K562 (cell line): ENCODE data around the gene TCF12. TPM values are rescaled to one million over a fixed set of nuclear protein-coding genes. Genes with fewer than 3 reads are reported as not detected.

ENCODE experiments used
- ATF1 ChIP-seq, 2 experiments: fragments of 450-650 bp in 1 of 2; IDR thresholded peaks; 2 replicates each; pipeline ENCODE4 v1.6.1; 2016; ENCODE audit warnings: missing compliant biosample characterization in 1 of 2, missing genetic modification characterization in 1 of 2
- CBFA2T2 ChIP-seq: fragments of 450-650 bp; conservative IDR thresholded peaks from 2 replicates; pipeline ENCODE4 v1.6.1; 2017; ENCODE audit warnings: mild to moderate bottlenecking
- CEBPB ChIP-seq: fragments of 450-650 bp; IDR thresholded peaks from 2 replicates; pipeline ENCODE4 v1.6.1; 2016; ENCODE audit warnings: missing genetic modification characterization, missing compliant biosample characterization
- DIDO1 ChIP-seq: fragments of 450-650 bp; IDR thresholded peaks from 2 replicates; pipeline ENCODE4 v1.6.1; 2016; ENCODE audit warnings: low read depth, missing biosample characterization, missing genetic modification characterization
- DPF2 ChIP-seq: fragments of 450-650 bp; IDR thresholded peaks from 2 replicates; pipeline ENCODE4 v1.6.1; 2016
- HDAC8 ChIP-seq: fragments of 450-650 bp; IDR thresholded peaks from 2 replicates; pipeline ENCODE4 v1.6.1; 2016; ENCODE audit warnings: mild to moderate bottlenecking, missing genetic modification characterization, moderate library complexity, missing compliant biosample characterization
- NCOA1 ChIP-seq: fragments of 450-650 bp; IDR thresholded peaks from 2 replicates; pipeline ENCODE4 v1.6.1; 2016; ENCODE audit warnings: low read depth
- PHF20 ChIP-seq: fragments of 450-650 bp; IDR thresholded peaks from 2 replicates; pipeline ENCODE4 v1.6.1; 2018; ENCODE audit not compliant: partially characterized antibody
- POLR2G ChIP-seq: fragments of 200-400 bp; formaldehyde crosslinking; IDR thresholded peaks from 2 replicates; pipeline ENCODE4 v1.6.1; 2017; ENCODE audit warnings: low read depth, mild to moderate bottlenecking, antibody characterized with exemption, low read length, moderate library complexity
- POLR2H ChIP-seq: IDR thresholded peaks from 2 replicates; pipeline ENCODE4 v1.6.1; 2016; ENCODE audit warnings: missing genetic modification characterization, low read depth, mild to moderate bottlenecking, control low read depth, missing compliant biosample characterization, moderate library complexity
- RCOR1 ChIP-seq, 2 experiments: IDR thresholded peaks; 2 replicates each; pipeline ENCODE4 v1.6.1; 2012; ENCODE audit warnings: low read depth in 2 of 2, low read length in 2 of 2, borderline replicate concordance in 1 of 2, improper control_type of control experiment in 1 of 2
- SMAD4 ChIP-seq: fragments of 250-450 bp; sonication (Bioruptor Pico); conservative IDR thresholded peaks from 2 replicates; pipeline ENCODE4 v1.8.0; 2021; ENCODE audit warnings: inconsistent platforms, mild to moderate bottlenecking, moderate library complexity
- TAF7 ChIP-seq: fragments of 450-650 bp; IDR thresholded peaks from 2 replicates; pipeline ENCODE4 v1.6.1; 2016; ENCODE audit warnings: missing genetic modification characterization, missing compliant biosample characterization
- XRCC5 ChIP-seq: fragments of 200-400 bp; formaldehyde crosslinking; IDR thresholded peaks from 2 replicates; pipeline ENCODE4 v1.6.1; 2017; ENCODE audit warnings: low read depth, mild to moderate bottlenecking, low read length
- ZNF175 ChIP-seq: fragments of 200-800 bp; sonication (Bioruptor generic); IDR thresholded peaks from 2 replicates; pipeline ENCODE4 v1.6.1; 2016; ENCODE audit warnings: low read depth, mild to moderate bottlenecking, missing genetic modification characterization, missing compliant biosample characterization
- ZNF592 ChIP-seq: fragments of 450-650 bp; IDR thresholded peaks from 2 replicates; pipeline ENCODE4 v1.6.1; 2017; ENCODE audit warnings: antibody characterized with exemption, mild to moderate bottlenecking
- polyA plus RNA-seq, 8 experiments: library from polyadenylated mRNA; depleted of rRNA in 4 of 8; stranded (reverse) in 5 of 8; unstranded in 3 of 8; fragments of >200 nt; fragmentation: Nextera tagmentation in 2 of 8; fragmentation: Illumina TruSeq in 1 of 8; extraction: Ambion mirVana in 2 of 8; extraction: Trizol in 1 of 8; gene quantifications; 2 replicates each; pipeline versions ENCODE4 v1.2.1 to v1.2.3, GENCODE V29; 2011 to 2014; ENCODE audit warnings: inconsistent platforms in 1 of 8, missing spikeins in 1 of 8
- total RNA-seq, 7 experiments: library from RNA; depleted of rRNA in 6 of 7; stranded (reverse); fragments of >200 nt in 6 of 7; fragmentation: Illumina TruSeq in 2 of 7; extraction: Trizol in 2 of 7; gene quantifications; 2 replicates each; pipeline versions ENCODE4 v1.2.1 to v1.2.3, GENCODE V29; 2011 to 2021; ENCODE audit warnings: low replicate concordance in 1 of 7
- TF ChIP-seq, protein P1 (sequence below): fragments of 450-650 bp; conservative IDR thresholded peaks from 2 replicates; pipeline ENCODE4 v1.6.1; 2016; ENCODE audit warnings: missing genetic modification characterization, low read depth, mild to moderate bottlenecking, missing compliant biosample characterization, moderate library complexity
- TF ChIP-seq, protein P2 (sequence below): sonication (generic); formaldehyde crosslinking; IDR thresholded peaks from 2 replicates; pipeline ENCODE4 v1.9.0; 2022; ENCODE audit warnings: mild to moderate bottlenecking, missing genetic modification reagents

Gene TCF12
- total and polyA plus RNA-seq, 9 of the 15 experiments (the other 6 are each of a cell fraction or from before 2014, with no cell fraction given) = 10.5 to 132 (median 52.9) TPM

GRCh38 chr15:57312318-57313133 lies 394.1 kb downstream of the TCF12 start (continued):
- TF ChIP-seq SMAD4 (CRISPR knock-in tag) (peak; percentile 66), ZNF175 (CRISPR knock-in tag) (peak; percentile 75; the same call in 1 of the 2 replicates), DPF2 (peak; percentile 58; the same call in 1 of the 2 replicates), CEBPB (tag) (no peak), ZNF592 (peak; percentile 91), CBFA2T2 (0 out of 2 replicates have a peak, but pooled peaks have one; percentile 22), ATF1 (CRISPR knock-in tag; IDR thresholded peaks at IDR 0.05) (no peak), ATF1 (tag; IDR thresholded peaks at IDR 0.05) (0 out of 2 replicates have a peak, but pooled peaks have one; percentile 4), NCOA1 (0 out of 2 replicates have a peak, but pooled peaks have one; percentile 5), HDAC8 (peak; percentile 57; the same call in 1 of the 2 replicates), TAF7 (tag) (peak; percentile 35; the same call in 1 of the 2 replicates), RCOR1 (IDR thresholded peaks at IDR 0.05; ENCODE audit: borderline replicate concordance in 1 of 2, low read depth in 2 of 2, low read length in 2 of 2) (peak; percentile 19 to 77; a peak in 2 of 4 replicates), DIDO1 (tag) (peak; percentile 15; the same call in 1 of the 2 replicates), POLR2G (no peak), PHF20 (peak; percentile 46), XRCC5 (peak; percentile 38; the same call in 1 of the 2 replicates), POLR2H (peak; percentile 60)
- TF ChIP-seq, protein P1, sequence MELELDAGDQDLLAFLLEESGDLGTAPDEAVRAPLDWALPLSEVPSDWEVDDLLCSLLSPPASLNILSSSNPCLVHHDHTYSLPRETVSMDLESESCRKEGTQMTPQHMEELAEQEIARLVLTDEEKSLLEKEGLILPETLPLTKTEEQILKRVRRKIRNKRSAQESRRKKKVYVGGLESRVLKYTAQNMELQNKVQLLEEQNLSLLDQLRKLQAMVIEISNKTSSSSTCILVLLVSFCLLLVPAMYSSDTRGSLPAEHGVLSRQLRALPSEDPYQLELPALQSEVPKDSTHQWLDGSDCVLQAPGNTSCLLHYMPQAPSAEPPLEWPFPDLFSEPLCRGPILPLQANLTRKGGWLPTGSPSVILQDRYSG (tag) = 0 out of 2 replicates have a peak, but pooled peaks have one; percentile 23
- TF ChIP-seq, protein P2, sequence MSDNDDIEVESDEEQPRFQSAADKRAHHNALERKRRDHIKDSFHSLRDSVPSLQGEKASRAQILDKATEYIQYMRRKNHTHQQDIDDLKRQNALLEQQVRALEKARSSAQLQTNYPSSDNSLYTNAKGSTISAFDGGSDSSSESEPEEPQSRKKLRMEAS (CRISPR knock-in tag) = peak; percentile 47; the same call in 1 of the 2 replicates
